Colonic mucosa (tissue), 4 donors: ENCODE results near the gene TBCD. TPM values are rescaled to one million over a fixed set of nuclear protein-coding genes. Genes with fewer than 3 reads are reported as not detected.

Source experiments
- DNase-seq: peaks from one replicate; pipeline ENCODE4 v3.0.0-alpha.2; 2020
- H3K27ac ChIP-seq: fragments of 200-600 bp; one replicate; pipeline ENCODE4 v1.8.0; 2021
- H3K27me3 ChIP-seq: fragments of 200-600 bp; one replicate; pipeline ENCODE4 v1.8.0; 2021
- H3K36me3 ChIP-seq: fragments of 200-600 bp; one replicate; pipeline ENCODE4 v1.8.0; 2021
- H3K4me1 ChIP-seq: fragments of 200-600 bp; one replicate; pipeline ENCODE4 v1.8.0; 2021; ENCODE audit warnings: mild to moderate bottlenecking
- H3K4me3 ChIP-seq: fragments of 200-600 bp; one replicate; pipeline ENCODE4 v1.8.0; 2021
- H3K9ac ChIP-seq, 2 donors: one replicate each; pipeline ENCODE4 v1.7.0; 2013; ENCODE audit warnings: control low read depth in 2 of 2, low read depth in 2 of 2, low read length in 2 of 2
- H3K9me3 ChIP-seq: fragments of 200-600 bp; one replicate; pipeline ENCODE4 v1.8.0; 2021
- intact Hi-C: fragments of 100-400 bp; cut with DNase I; formaldehyde crosslinking; loops from one replicate; pipeline ENCODE4 v1.14.1; 2022
- total RNA-seq, 2 donors: library from RNA; stranded (reverse); fragmentation: NEBNext Ultra II Directional in 1 of 2; extraction: Animal tissue kit (Norgen Biotek cat#: 25700) in 1 of 2; gene quantifications; one replicate each; pipeline ENCODE4 v1.2.1, GENCODE V29; 2021
- TF ChIP-seq, protein P1 (sequence below): fragments of 200-600 bp; IDR thresholded peaks from one replicate; pipeline ENCODE4 v1.8.0; 2022; ENCODE audit warnings: antibody characterized with exemption, mild to moderate bottlenecking
- donor health status: healthy.
- donor health status: DM: no; HTN: no; CAD: no.
- donor health status: DM: no; HTN: no; CAD: no.

The TBCD gene
- total RNA-seq, 2 donors from 2014 or later = 49.2 to 101 TPM

DNA sequence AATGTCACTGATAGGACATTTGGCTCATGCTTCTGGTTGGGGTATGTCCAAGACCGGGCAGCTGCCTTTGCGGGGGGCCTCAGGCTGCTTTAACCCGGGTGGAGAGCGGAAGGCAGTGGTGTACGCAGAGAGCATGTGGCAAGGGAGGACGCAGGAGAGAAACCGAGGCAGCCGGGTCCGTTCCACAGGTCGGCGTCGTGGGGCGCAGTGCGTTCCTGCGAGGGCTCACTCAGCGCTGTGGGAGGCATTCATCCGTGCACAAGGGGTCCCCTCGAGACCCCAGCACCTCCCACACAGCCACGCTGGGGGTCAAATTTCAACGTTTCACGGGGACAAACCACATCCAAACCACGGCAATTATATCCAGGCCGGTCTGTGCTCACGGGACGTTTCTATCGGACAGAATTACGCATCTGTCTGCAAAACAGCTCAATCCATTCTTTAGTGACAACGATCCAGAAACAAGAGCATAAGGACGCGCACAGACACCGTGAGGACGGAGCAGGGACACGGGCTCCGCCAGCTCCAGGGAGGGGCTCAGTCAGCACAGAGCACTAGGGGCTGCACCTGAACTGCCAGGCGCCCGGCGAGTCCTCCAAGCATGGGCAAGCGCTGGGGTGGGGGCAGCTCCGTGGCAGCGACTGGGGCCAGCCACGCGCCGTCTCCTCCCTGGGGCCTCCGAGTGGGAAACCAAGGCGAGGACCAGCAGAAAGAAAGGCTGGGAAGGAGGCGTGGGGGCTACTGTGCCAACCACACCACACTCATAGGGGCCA lies 219.1 kb downstream of the TBCD start:
- no peaks in the 10 kb centered on the region for H3K36me3 ChIP-seq
- H3K27me3 ChIP-seq = no peaks in the 10 kb centered on the region
- H3K4me1 ChIP-seq = no peaks in the 10 kb centered on the region
- H3K9me3 ChIP-seq = no peaks in the 10 kb centered on the region
- H3K27ac ChIP-seq = no peak overlapping the region
- DNase-seq = peak; percentile 11
- H3K4me3 ChIP-seq = no peak overlapping the region
- TF ChIP-seq, protein P1, sequence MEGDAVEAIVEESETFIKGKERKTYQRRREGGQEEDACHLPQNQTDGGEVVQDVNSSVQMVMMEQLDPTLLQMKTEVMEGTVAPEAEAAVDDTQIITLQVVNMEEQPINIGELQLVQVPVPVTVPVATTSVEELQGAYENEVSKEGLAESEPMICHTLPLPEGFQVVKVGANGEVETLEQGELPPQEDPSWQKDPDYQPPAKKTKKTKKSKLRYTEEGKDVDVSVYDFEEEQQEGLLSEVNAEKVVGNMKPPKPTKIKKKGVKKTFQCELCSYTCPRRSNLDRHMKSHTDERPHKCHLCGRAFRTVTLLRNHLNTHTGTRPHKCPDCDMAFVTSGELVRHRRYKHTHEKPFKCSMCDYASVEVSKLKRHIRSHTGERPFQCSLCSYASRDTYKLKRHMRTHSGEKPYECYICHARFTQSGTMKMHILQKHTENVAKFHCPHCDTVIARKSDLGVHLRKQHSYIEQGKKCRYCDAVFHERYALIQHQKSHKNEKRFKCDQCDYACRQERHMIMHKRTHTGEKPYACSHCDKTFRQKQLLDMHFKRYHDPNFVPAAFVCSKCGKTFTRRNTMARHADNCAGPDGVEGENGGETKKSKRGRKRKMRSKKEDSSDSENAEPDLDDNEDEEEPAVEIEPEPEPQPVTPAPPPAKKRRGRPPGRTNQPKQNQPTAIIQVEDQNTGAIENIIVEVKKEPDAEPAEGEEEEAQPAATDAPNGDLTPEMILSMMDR = no peak
- intact Hi-C loops = no loop called here
- no peak overlapping the region for H3K9ac ChIP-seq

DNA sequence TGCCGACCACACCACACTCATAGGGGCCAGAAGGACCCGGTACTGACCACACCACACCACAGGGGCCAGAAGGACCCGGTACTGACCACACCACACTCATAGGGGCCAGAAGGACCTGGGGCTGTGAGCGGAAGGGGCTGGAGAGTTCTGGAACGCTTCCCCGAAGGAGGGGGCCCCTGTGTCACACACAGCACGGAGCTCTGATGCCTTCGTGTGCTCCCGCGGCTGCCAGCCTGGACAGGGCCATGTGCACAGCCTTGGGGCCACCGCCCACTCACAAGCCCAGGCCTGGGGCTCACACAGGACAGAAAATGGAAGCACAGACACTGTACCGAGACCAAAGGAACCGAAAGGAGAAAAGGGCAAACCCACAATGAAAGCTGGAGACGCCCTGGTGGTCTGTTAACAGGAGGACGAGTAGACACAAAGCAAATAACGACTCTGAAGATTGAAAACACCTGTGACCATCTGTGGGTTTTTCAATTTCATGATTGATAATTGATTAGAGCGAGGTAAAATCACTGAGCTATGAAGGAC lies 221.0 kb downstream of the TBCD start:
- Histone ChIP-seq H3K4me1 (no peaks in the 10 kb centered on the region), H3K27ac (no peak overlapping the region), H3K4me3 (no peak overlapping the region), H3K27me3 (no peaks in the 10 kb centered on the region), H3K9ac (no peak overlapping the region), H3K36me3 (no peaks in the 10 kb centered on the region), H3K9me3 (no peaks in the 10 kb centered on the region)
- DNase-seq = no peak
- intact Hi-C loops = no loop called here
- TF ChIP-seq, protein P1 = no peak

DNA sequence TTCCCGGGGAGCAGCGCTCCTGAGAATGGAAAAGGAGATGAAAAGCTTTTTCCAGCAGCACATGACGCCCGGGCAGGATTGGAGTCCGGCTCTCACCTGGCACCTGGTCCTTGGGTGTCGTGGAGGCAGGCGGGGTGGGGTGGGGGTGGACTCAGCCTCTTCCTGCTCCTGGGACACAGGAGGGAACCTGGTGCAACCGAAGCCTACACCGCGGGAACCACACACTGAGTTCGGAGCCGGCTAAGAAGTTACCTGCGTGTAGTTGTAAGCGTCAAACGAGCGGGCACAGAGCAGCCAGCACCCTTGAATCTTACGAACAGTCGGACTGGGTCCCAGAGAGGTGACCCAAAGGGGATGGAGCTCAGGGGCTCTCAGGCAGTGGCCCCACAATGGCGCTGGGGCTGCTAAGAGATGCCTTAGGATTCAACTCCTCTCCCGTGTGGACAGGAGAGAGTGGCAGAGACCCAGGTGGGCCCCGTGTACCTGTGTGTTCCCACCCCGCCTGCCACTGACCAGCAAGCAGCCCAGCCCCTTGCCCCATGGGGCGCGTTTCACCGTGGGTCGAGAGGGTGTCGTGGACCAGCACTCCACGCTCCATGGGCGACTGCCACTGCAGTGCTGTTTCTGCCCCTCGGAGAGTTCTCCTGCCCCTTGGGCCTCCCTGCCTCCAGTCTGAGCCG lies 221.7 kb downstream of the TBCD start:
- Histone ChIP-seq H3K27me3 (no peaks in the 10 kb centered on the region), H3K9ac (no peak overlapping the region), H3K4me1 (no peaks in the 10 kb centered on the region), H3K9me3 (no peaks in the 10 kb centered on the region), H3K4me3 (no peak overlapping the region), H3K36me3 (no peaks in the 10 kb centered on the region), H3K27ac (no peak overlapping the region)
- TF ChIP-seq, protein P1 = no peak
- intact Hi-C loops = no loop called here
- no peak for DNase-seq

DNA sequence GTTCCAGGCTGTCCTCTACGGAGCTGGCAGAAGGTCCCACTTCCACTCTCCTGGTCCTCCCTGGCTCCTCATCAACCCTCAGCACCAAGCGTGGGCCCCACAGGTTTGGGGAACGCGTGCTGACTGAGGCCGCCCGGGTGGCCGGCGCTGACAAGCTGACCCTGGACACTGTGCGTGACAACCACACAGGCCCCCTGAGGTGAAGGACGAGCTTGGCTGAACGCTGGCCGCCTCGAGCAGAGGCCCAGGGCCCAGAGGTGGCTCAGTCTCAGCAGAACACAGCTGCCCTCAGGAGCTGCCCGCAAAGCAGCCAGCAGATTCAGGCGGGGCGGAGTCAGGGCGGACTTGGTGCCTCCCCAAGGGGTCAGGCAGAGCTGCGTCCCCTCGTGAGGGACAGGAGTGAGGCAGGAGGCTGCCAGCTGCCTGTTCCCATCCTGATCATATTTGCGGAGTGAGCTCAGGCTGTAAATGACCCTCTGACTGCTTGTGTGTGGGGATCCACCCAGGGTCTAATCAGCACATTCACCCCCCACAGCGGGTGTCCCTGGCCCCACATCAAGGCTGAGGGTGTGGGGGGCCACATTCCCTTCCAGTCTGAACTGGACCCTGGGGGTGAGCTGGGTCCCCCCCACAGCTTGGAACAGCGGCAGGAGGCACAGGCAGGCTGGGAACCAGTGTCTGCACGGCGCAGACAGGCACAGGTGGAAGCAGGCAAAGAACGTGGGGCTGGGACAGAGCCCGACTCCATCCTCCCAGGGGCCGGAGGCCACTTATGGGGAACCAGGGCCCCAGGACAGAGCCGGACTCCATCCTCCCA lies 222.5 kb downstream of the TBCD start:
- intact Hi-C loops = no loop called here
- H3K36me3 ChIP-seq = no peaks in the 10 kb centered on the region
- TF ChIP-seq, protein P1 = no peak
- DNase-seq = no peak
- H3K9ac ChIP-seq = no peak overlapping the region
- no peak overlapping the region for H3K4me3 ChIP-seq
- no peaks in the 10 kb centered on the region for H3K27me3 ChIP-seq
- H3K4me1 ChIP-seq = no peaks in the 10 kb centered on the region
- no peak overlapping the region for H3K27ac ChIP-seq
- no peaks in the 10 kb centered on the region for H3K9me3 ChIP-seq

DNA sequence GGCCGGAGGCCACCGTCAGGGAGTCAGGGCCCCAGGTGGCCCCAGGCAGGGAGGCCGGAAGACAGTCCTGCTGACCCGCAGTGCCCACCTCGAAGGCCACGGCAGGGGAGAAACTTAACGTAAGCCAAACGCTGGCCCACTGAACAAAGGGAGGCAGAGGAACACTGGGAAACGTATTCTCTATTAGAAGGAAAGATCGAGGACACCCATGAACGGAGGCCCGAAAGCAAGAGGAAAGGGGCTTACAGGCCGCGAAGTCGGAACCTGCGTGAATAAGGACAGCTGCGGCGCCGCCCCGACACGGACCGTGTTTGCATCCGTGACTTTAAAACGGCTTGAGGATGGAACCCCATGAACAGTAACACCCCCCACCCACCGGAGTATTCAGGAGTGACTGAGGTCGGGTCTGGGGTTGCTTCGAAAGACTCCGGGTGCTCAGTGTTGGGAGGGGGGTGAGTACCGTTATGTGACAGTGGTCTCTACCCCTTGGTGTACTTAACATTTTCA lies 225.2 kb downstream of the TBCD start:
- H3K27me3 ChIP-seq = no peaks in the 10 kb centered on the region
- TF ChIP-seq, protein P1 = no peak

More for the DNA sequence above, 225.2 kb downstream of the TBCD start:
- Histone ChIP-seq H3K27ac (no peak overlapping the region), H3K4me3 (no peak overlapping the region), H3K9me3 (no peaks in the 10 kb centered on the region), H3K4me1 (no peaks in the 10 kb centered on the region), H3K36me3 (no peaks in the 10 kb centered on the region), H3K9ac (no peak overlapping the region)
- intact Hi-C loops = no loop called here
- DNase-seq = no peak
